Stimulated activated CD8-positive, alpha-beta memory T cell treated with anti-CD3 and anti-CD28 coated beads, Interleukin-2, amount 100 ng/mL, for 1 hour (primary cell): ENCODE data around the gene SPC24.

Experiments used
- DNase-seq, 2 donors: peaks; one replicate each; pipeline ENCODE4 v3.0.0-alpha.2; 2020; ENCODE audit warnings: low read depth in 2 of 2

SPC24 gene

GRCh38 chr19:11155373-11156120 lies at the start of gene SPC24:
SPC24 (minus strand) TSS chr19:11155782; CDS start chr19:11155776, 6 bp downstream.
- DNase-seq = peak; percentile 76 to 78

- no peak for DNase-seq
These were observed 49.4 kb upstream of the SPC24 start for GRCh38 chr19:11204943-11205349.

GRCh38 chr19:11204076-11204602 lies 48.6 kb upstream of the SPC24 start:
- no peak for DNase-seq

GRCh38 chr19:11203194-11204075 lies 47.9 kb upstream of the SPC24 start:
- DNase-seq = peak in 1 of 2 donors; percentile 21

GRCh38 chr19:11202488-11203193 lies 47.1 kb upstream of the SPC24 start:
- DNase-seq = no peak

GRCh38 chr19:11201791-11202190 lies 46.2 kb upstream of the SPC24 start:
- no peak for DNase-seq

GRCh38 chr19:11200931-11201330 lies 45.3 kb upstream of the SPC24 start:
- no peak for DNase-seq

GRCh38 chr19:11200015-11200574 lies 44.5 kb upstream of the SPC24 start:
- no peak for DNase-seq

GRCh38 chr19:11199517-11199916 lies 43.9 kb upstream of the SPC24 start:
- no peak for DNase-seq

- DNase-seq = no peak
These were observed 43.3 kb upstream of the SPC24 start for GRCh38 chr19:11198769-11199424.

GRCh38 chr19:11198175-11198534 lies 42.6 kb upstream of the SPC24 start:
- no peak for DNase-seq

- DNase-seq = peak; percentile 50 to 53
These were observed 42.0 kb upstream of the SPC24 start, which contains the start of gene KANK2 for GRCh38 chr19:11197291-11198174. KANK2 (minus strand) TSS chr19:11197545; CDS start chr19:11194511, 3,034 bp downstream.

- no peak for DNase-seq
These were observed 41.1 kb upstream of the SPC24 start for GRCh38 chr19:11196406-11197287.

GRCh38 chr19:11195681-11196080 lies 40.1 kb upstream of the SPC24 start:
- no peak for DNase-seq

GRCh38 chr19:11194656-11195558 lies 39.3 kb upstream of the SPC24 start:
- no peak for DNase-seq

GRCh38 chr19:11194173-11194572 lies 38.6 kb upstream of the SPC24 start:
- no peak for DNase-seq

GRCh38 chr19:11192957-11193939 lies 37.7 kb upstream of the SPC24 start:
- DNase-seq = no peak
